Body of pancreas (tissue), 4 donors: Measurements from ENCODE around the gene OR56A1. TPM values are rescaled to one million over a fixed set of nuclear protein-coding genes. Genes with fewer than 3 reads are reported as not detected.

Source experiments
- ATAC-seq: fragments of 150-250 bp; one replicate; pipeline ENCODE4 v1.9.1; 2016
- DNase-seq, 4 donors: peaks; one replicate each; pipeline ENCODE4 v3.0.0-alpha.2; 2019
- H3K27ac ChIP-seq, 4 donors: fragments of 200-600 bp; sonication (generic); 1 replicate in 3 of 4; 2 replicates in 1 of 4; pipeline versions ENCODE4 v1.5.1 to v1.6.1; 2016 to 2019; ENCODE audit warnings: mild to moderate bottlenecking in 1 of 4, mixed read lengths in 1 of 4, moderate library complexity in 1 of 4
- H3K27me3 ChIP-seq, 2 donors: fragments of 200-600 bp; sonication (generic); one replicate each; pipeline ENCODE4 v1.6.0; 2016; ENCODE audit warnings: mild to moderate bottlenecking in 1 of 2
- H3K36me3 ChIP-seq, 2 donors: fragments of 200-600 bp; sonication (generic); replicated peaks in 1 of 2; 2 replicates each; pipeline ENCODE4 v1.5.1; 2016; ENCODE audit warnings: low read depth in 2 of 2; ENCODE audit not compliant: insufficient read depth in 1 of 2
- H3K4me1 ChIP-seq: fragments of 200-600 bp; sonication (generic); one replicate; pipeline ENCODE4 v1.6.0; 2016
- H3K4me3 ChIP-seq, 2 donors: fragments of 200-600 bp; sonication (generic); 1 replicate in 1 of 2; 2 replicates in 1 of 2; pipeline ENCODE4 v1.5.1; 2016 to 2019
- H3K9me3 ChIP-seq, 3 donors: fragments of 200-600 bp; sonication (generic); 1 replicate in 2 of 3; 2 replicates in 1 of 3; pipeline ENCODE4 v1.5.1; 2016
- POLR2A ChIP-seq, 3 donors: fragments of 450-650 bp; IDR thresholded peaks; one replicate each; pipeline ENCODE4 v1.6.1; 2016; ENCODE audit warnings: antibody characterized with exemption in 3 of 3, mild to moderate bottlenecking in 2 of 3
- WGBS, 2 donors: methylation state at CpG; one replicate each; pipeline ENCODE4 v1.1.5; 2017; 5-methylcytosine and 5-hydroxymethylcytosine counted together
- intact Hi-C: fragments of 100-400 bp; cut with DNase I; formaldehyde crosslinking; loops from one replicate; pipeline ENCODE4 v1.15.1; 2023
- total RNA-seq, 2 donors: library from RNA; depleted of rRNA; stranded (reverse); fragments of >200 nt; gene quantifications; one replicate each; pipeline ENCODE4 v1.1.0, GENCODE V29; 2016
- TF ChIP-seq, protein P1 (sequence below), 7 experiments: fragments of 450-650 bp in 4 of 7; fragments of 200-600 bp in 3 of 7; sonication (generic) in 3 of 7; IDR thresholded peaks; one replicate each; pipeline ENCODE4 v1.5.1; 2016 to 2019; ENCODE audit warnings: antibody characterized with exemption in 7 of 7

OR56A1 gene
- total RNA-seq, 2 donors from 2014 or later = not detected

- Histone ChIP-seq H3K27me3 (no peaks in the 10 kb centered on the region), H3K9me3 (no peaks in the 10 kb centered on the region), H3K4me1 (no peaks in the 10 kb centered on the region), H3K36me3 (no peaks in the 10 kb centered on the region), H3K27ac (no peak overlapping the region), H3K4me3 (no peak overlapping the region)
- peak; percentile 48 for ATAC-seq
- DNase-seq = peak in 1 of 4 donors; percentile 20
- intact Hi-C loops = no loop called here
- TF ChIP-seq POLR2A (IDR thresholded peaks at IDR 0.05) = no peak
- TF ChIP-seq, protein P1, sequence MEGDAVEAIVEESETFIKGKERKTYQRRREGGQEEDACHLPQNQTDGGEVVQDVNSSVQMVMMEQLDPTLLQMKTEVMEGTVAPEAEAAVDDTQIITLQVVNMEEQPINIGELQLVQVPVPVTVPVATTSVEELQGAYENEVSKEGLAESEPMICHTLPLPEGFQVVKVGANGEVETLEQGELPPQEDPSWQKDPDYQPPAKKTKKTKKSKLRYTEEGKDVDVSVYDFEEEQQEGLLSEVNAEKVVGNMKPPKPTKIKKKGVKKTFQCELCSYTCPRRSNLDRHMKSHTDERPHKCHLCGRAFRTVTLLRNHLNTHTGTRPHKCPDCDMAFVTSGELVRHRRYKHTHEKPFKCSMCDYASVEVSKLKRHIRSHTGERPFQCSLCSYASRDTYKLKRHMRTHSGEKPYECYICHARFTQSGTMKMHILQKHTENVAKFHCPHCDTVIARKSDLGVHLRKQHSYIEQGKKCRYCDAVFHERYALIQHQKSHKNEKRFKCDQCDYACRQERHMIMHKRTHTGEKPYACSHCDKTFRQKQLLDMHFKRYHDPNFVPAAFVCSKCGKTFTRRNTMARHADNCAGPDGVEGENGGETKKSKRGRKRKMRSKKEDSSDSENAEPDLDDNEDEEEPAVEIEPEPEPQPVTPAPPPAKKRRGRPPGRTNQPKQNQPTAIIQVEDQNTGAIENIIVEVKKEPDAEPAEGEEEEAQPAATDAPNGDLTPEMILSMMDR (IDR thresholded peaks at IDR 0.05) = peak in 6 of 7 experiments; percentile 50 to 60 (median 52)
- WGBS, 2 donors = 51 to 62% methylated on average over 3 of the region's 3 CpGs
Observed at GRCh38 chr11:5992604-5993251, 37.8 kb downstream of the OR56A1 start.

DNA sequence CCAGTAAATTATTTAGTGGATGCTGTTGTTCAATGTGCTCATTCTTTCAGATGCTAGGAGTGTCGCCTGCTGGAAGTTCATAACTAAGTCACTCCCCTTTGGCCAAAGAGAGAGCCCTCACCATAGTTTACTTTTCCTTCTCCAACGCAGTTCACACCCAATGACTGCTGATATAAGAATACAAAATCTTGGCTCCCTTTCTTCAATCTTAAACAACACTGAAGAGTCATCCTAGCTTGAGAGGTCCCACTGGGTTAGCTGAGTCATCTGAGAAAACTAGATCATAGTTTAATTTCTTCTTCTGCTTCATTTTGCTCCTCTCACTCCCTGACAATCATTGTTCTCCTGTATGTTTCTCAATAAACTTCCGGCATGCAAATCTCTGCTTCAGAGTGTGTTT, 38.4 kb downstream of the OR56A1 start:
- Histone ChIP-seq H3K4me1 (no peaks in the 10 kb centered on the region), H3K27ac (no peak overlapping the region), H3K36me3 (no peaks in the 10 kb centered on the region), H3K4me3 (no peak overlapping the region), H3K27me3 (no peaks in the 10 kb centered on the region), H3K9me3 (no peaks in the 10 kb centered on the region)
- ATAC-seq = no peak
- WGBS, 2 donors = 51 to 59% methylated on average over 3 of the region's 3 CpGs
- intact Hi-C loops = no loop called here
- no peak for TF ChIP-seq POLR2A (IDR thresholded peaks at IDR 0.05)
- TF ChIP-seq, protein P1 (IDR thresholded peaks at IDR 0.05) = no peak
- no peak for DNase-seq

- intact Hi-C loops = no loop called here
- no peaks in the 10 kb centered on the region for H3K27me3 ChIP-seq
- no peaks in the 10 kb centered on the region for H3K4me1 ChIP-seq
- no peak overlapping the region for H3K4me3 ChIP-seq
- H3K36me3 ChIP-seq = no peaks in the 10 kb centered on the region
- ATAC-seq (no peak), DNase-seq (no peak)
- H3K9me3 ChIP-seq = no peaks in the 10 kb centered on the region
- 42 to 53% methylated on average over 4 of the region's 4 CpGs for WGBS, 2 donors
- no peak overlapping the region for H3K27ac ChIP-seq
- TF ChIP-seq POLR2A (IDR thresholded peaks at IDR 0.05) = no peak
- TF ChIP-seq, protein P1 (IDR thresholded peaks at IDR 0.05) = no peak
Observed at GRCh38 chr11:5989203-5989602, 41.4 kb downstream of the OR56A1 start.

DNA sequence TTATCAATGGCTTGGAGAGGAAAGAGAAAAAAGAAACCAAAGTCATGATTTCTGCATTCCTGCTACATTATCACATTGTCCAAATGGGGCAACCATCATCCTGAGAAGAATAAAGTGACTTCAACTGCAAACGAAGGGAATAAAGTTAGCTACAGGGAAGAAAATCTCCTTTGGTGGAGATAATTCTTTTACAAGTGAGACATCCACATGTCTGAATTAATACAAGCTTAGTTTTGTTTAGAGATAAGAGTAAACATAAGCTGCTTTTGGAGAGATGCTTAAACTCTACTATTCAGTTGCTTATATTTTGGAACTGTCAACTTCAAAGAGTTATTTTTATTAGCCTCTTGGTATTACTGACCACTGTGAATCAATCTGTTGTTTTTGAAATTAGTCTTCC, 43.7 kb downstream of the OR56A1 start, which contains the start of gene OR52L1:
Gene OR52L1, minus strand, starts transcription at position 101 of the 400 bp plus-strand sequence. Its CDS starts 55 bp downstream, at position 46.
- intact Hi-C loops = no loop called here
- H3K9me3 ChIP-seq = no peaks in the 10 kb centered on the region
- H3K27me3 ChIP-seq = no peaks in the 10 kb centered on the region
- WGBS, 2 donors = 38 to 45% methylated on average over 1 of the region's 1 CpG
- H3K4me1 ChIP-seq = no peaks in the 10 kb centered on the region
- H3K4me3 ChIP-seq = no peak within 1 kb of the TSS
- ATAC-seq (no peak), DNase-seq (no peak)
- H3K36me3 ChIP-seq = no peaks in the 10 kb centered on the region
- no peak within 1 kb of the TSS for H3K27ac ChIP-seq
- TF ChIP-seq, protein P1 (IDR thresholded peaks at IDR 0.05) = no peak
- no peak for TF ChIP-seq POLR2A (IDR thresholded peaks at IDR 0.05)

- no peak for DNase-seq
- no peak for ATAC-seq
- Histone ChIP-seq H3K27ac (no peak overlapping the region), H3K36me3 (no peaks in the 10 kb centered on the region), H3K27me3 (no peaks in the 10 kb centered on the region), H3K9me3 (peaks cover 0 to 11% (median 0%) of the 10 kb centered on the region in 3 donors), H3K4me3 (no peak overlapping the region), H3K4me1 (no peaks in the 10 kb centered on the region)
- 18 to 33% methylated on average over 1 of the region's 1 CpG for WGBS, 2 donors
- intact Hi-C loops = no loop called here
- TF ChIP-seq POLR2A (IDR thresholded peaks at IDR 0.05) = no peak
- TF ChIP-seq, protein P1 (IDR thresholded peaks at IDR 0.05) = no peak
Observed at GRCh38 chr11:5983443-5983842, 47.1 kb downstream of the OR56A1 start.
